GM21515 (cell line): ENCODE measurements around the gene GET4.
"Not testable (repeated sequence)": the region's sequence is repeated elsewhere in the genome, so short reads cannot be mapped to it uniquely, and the experiment has no call there.

Experiments used
- ATAC-seq: cut with Tn5 transposase; IDR thresholded peaks from one replicate; pipeline ENCODE4 v1.9.1; 2021; ENCODE audit not compliant: unreplicated experiment

GET4 gene

GRCh38 chr7:925601-926000, 49.2 kb downstream of the GET4 start:
- ATAC-seq = no peak

DNA sequence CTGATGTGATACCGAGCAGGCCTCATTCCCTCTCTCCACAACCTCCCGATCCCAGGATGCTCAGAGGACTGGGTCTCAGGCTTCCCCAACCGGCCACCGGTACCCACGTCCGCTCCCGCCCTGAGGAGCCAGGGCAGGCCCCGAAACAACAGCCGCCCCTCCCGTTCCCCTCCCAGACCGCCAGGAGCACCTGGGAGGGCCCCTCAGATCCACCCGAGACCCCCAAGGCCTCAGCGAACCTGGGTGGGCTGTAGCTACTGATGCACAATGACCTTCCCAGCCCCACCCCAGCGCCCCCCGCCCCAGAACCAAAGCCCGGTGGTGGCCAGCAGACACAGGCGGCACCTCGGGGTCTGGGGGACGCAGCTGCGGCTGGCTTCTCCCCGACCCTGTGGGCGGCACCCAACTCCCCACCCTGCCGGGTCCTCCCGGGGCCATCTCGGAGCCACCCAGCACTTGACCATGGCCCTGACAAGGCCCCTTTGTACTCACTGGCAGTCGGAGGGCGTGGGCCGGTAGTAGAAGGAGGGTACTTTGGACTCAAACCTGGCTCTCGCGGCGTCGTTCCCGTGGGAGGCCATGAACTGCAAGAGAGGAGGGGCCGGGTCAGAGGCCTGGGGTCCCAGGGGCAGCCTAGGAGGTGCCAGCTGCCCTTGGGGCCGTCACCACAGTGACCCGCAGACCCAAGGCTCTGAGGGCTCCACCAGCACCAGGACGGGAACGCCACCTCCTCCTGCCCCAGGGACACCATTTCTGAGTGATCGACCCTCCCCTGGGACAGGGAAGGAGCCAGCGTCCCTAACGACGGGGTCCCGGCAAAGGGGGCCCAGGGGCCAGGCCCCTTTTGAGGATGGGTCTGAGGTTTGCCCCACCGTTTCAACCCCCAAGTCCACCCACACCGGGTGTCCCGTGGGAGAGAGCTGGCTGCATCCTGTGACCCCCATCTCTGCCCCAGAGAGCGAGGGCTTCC, 50.0 kb downstream of the GET4 start:
- ATAC-seq = no peak

DNA sequence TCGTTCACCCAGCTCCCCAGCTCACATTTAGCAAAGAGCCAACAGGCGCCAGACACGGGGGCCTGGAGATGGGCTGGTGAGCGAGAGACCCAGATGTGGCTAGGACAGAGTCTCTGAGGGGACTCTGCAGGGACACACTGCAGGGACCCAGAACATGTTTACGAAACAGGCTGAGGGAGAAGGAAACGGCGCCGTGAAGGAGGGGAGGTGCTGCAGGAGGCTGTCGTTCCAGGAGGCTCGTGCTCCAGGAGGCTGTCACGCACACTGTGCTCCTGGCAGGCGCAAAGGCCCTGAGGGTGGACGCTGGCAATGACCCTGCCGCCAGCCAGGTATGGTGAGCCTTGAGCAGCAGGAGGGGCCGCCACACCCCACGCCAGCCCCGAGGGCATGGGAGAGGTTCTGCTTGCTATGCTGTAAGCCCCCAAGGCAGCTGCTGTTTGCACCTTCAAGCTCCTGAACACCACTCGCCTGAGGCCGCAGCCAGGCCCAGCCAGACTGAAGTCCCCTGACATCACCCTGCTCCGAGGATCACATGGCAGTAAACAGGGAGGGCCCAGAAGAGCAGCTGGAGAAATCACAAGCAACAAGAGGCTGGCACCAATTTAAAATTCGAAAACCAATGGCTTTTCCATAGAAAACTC, 50.8 kb downstream of the GET4 start:
- no peak for ATAC-seq

GRCh38 chr7:929311-929711, 53.0 kb downstream of the GET4 start:
- ATAC-seq = no peak

GRCh38 chr7:930975-931758, 54.8 kb downstream of the GET4 start:
- ATAC-seq = no peak

GRCh38 chr7:931871-932650, 55.7 kb downstream of the GET4 start:
- ATAC-seq = no peak

- no peak for ATAC-seq
Measured at GRCh38 chr7:932651-932975, 56.3 kb downstream of the GET4 start.

GRCh38 chr7:934469-935163, 58.3 kb downstream of the GET4 start:
- ATAC-seq = no peak

GRCh38 chr7:935164-935873, 59.0 kb downstream of the GET4 start:
- ATAC-seq = no peak

GRCh38 chr7:935874-936385, 59.6 kb downstream of the GET4 start:
- ATAC-seq = no peak

- peak; percentile 67 for ATAC-seq
Measured at GRCh38 chr7:936386-937054, 60.2 kb downstream of the GET4 start.

DNA sequence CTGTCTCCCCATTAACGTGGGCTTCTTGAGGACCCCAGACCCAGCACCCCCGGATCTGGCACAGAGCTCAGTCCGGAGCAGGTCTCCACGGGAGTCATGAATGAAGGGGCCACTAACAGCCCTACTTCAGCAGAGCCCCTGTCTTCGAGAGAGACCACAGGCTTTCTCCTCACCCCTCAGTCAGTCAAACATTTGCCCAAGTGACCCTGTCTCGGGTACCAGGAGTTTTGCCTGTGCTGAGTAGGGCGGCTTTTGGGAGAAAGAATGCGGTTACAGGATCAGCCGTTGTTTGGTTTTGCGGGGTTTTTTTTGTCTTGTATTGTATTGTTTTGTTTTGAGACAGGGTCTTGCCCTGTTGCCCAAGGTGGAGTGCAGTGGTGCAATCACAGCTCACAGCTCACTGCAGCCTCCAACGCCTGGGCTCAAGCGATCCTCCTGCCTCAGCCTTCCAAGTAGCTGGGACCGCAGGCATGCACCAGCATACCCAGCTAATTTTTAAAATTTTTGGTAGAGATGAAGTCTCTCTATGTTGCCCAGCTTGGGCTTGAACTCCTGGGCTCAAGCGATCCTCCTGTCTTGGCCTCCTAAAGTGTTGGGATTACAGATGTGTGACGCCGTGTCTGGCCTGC, 61.6 kb downstream of the GET4 start:
- ATAC-seq = no peak

DNA sequence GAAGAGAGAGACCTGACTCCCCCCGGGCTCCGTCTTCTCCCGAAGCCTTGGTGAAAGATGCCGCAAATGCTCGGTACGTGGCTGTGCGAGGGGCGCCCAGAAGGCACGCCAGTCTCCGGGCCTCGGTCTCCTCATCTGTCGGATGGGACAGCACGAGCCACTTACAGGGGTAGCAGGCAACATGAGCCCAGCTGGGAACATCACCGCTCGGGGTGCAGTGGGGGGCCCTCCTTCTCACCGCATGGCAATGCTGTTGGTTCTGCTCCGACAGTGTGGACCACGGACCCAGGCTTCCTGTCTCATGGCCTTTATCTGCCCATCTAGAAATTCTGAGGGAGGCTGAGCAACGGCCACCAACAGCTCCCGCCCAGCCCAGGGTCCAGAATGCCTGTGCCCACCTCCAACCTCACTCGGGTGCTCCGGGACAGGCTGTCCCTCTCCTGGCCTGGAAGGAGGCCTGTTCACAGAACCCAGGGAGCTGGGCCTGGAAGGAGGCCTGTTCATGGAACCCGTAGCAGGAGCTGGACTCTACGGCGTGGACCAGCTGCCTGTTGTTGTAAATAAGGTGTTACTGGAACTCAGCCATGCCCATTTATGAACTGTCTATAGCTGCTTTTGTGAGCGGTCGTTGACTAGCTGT, 62.3 kb downstream of the GET4 start:
- ATAC-seq = no peak

DNA sequence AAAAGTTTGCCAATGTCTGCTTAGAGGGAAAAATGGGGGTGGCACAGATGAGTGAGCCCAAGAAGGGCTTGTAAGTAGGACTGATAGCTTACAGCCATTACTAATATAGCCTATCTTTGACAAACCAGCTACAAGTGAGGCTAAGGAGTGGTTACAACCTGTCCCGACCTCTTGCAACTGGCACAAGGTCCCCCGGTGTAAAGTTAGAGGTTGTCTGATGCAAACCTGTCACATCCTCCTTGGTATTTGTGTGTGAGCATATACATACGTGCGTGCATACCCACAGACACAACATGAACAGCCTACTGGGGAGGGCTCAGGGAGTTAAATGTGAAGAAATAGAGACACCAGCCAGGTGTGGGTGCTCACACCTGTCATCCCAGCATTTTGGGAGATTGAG, 63.5 kb downstream of the GET4 start:
- ATAC-seq = no peak

- ATAC-seq = no peak
Measured at GRCh38 chr7:940599-941408, 64.5 kb downstream of the GET4 start.

- ATAC-seq = not testable (repeated sequence)
Measured at GRCh38 chr7:943793-944192, 67.4 kb downstream of the GET4 start.

- ATAC-seq = no peak
Measured at GRCh38 chr7:944744-945143, 68.4 kb downstream of the GET4 start.
